ENCODE results near the gene INPP5D. TPM values are rescaled to one million over a fixed set of nuclear protein-coding genes. Genes with fewer than 3 reads are reported as not detected.

The INPP5D gene
- polyA plus RNA-seq, 1 of the 3 experiments (the other 2 are of a cell fraction) = 1.3 TPM

DNA sequence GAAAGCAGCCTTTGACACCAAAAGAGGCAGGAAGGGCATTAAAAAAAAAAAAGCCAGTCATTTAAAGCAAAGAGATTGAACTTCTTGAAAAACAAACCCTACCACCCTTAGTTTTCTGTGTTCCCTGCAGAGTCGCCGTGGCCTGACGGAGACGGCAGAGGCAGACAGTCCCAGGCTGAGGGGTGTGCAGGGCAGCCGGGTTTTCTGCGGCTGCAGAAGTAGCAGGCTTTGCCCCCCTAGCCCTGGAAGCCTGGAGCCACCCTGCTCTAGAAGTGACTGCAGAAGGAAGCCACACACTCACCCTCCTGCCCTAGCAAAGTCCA, 2.8 kb downstream of the INPP5D start:
- no peaks in the 10 kb centered on the region for H4K20me1 ChIP-seq (ENCODE audit: insufficient read depth)
- H3K4me1 ChIP-seq (ENCODE audit: control insufficient read depth in 1 of 2, insufficient read depth in 2 of 2, low read depth in 1 of 2, low read length in 1 of 2) = peaks cover 0 to 16% of the 10 kb centered on the region in 2 experiments; a peak in 1 of 4 replicates
- no peak overlapping the region for H3K4me2 ChIP-seq
- TF ChIP-seq TAF1 (IDR thresholded peaks at IDR 0.05; ENCODE audit: borderline replicate concordance, low read depth, low read length) = no peak
- TF ChIP-seq, protein P1, sequence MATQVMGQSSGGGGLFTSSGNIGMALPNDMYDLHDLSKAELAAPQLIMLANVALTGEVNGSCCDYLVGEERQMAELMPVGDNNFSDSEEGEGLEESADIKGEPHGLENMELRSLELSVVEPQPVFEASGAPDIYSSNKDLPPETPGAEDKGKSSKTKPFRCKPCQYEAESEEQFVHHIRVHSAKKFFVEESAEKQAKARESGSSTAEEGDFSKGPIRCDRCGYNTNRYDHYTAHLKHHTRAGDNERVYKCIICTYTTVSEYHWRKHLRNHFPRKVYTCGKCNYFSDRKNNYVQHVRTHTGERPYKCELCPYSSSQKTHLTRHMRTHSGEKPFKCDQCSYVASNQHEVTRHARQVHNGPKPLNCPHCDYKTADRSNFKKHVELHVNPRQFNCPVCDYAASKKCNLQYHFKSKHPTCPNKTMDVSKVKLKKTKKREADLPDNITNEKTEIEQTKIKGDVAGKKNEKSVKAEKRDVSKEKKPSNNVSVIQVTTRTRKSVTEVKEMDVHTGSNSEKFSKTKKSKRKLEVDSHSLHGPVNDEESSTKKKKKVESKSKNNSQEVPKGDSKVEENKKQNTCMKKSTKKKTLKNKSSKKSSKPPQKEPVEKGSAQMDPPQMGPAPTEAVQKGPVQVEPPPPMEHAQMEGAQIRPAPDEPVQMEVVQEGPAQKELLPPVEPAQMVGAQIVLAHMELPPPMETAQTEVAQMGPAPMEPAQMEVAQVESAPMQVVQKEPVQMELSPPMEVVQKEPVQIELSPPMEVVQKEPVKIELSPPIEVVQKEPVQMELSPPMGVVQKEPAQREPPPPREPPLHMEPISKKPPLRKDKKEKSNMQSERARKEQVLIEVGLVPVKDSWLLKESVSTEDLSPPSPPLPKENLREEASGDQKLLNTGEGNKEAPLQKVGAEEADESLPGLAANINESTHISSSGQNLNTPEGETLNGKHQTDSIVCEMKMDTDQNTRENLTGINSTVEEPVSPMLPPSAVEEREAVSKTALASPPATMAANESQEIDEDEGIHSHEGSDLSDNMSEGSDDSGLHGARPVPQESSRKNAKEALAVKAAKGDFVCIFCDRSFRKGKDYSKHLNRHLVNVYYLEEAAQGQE (IDR thresholded peaks at IDR 0.05; ENCODE audit: low read depth, low read length) = no peak
- TF ChIP-seq USF2 (IDR thresholded peaks at IDR 0.05; ENCODE audit: borderline replicate concordance, low read depth, low read length) = no peak
- TF ChIP-seq, protein P2, sequence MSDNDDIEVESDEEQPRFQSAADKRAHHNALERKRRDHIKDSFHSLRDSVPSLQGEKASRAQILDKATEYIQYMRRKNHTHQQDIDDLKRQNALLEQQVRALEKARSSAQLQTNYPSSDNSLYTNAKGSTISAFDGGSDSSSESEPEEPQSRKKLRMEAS (IDR thresholded peaks at IDR 0.05; ENCODE audit: low read depth) = no peak
- TF ChIP-seq RFX5 (IDR thresholded peaks at IDR 0.05; ENCODE audit: low read length) = no peak
- TF ChIP-seq TCF12 (IDR thresholded peaks at IDR 0.05) = no peak
- no peak for TF ChIP-seq SMC3 (IDR thresholded peaks at IDR 0.05; ENCODE audit: low read depth, low read length)
- TF ChIP-seq PBX3 (IDR thresholded peaks at IDR 0.05) = no peak
- TF ChIP-seq POLR2AphosphoS5 (IDR thresholded peaks at IDR 0.05; ENCODE audit: low read depth, low read length) = no peak
- TF ChIP-seq NRF1 (IDR thresholded peaks at IDR 0.05; ENCODE audit: low read depth, low read length) = no peak
- TF ChIP-seq, protein P3, sequence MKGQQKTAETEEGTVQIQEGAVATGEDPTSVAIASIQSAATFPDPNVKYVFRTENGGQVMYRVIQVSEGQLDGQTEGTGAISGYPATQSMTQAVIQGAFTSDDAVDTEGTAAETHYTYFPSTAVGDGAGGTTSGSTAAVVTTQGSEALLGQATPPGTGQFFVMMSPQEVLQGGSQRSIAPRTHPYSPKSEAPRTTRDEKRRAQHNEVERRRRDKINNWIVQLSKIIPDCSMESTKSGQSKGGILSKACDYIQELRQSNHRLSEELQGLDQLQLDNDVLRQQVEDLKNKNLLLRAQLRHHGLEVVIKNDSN (IDR thresholded peaks at IDR 0.05; ENCODE audit: borderline replicate concordance, low read depth) = no peak
- no peak for TF ChIP-seq SIN3A (IDR thresholded peaks at IDR 0.05; ENCODE audit: borderline replicate concordance, low read depth, low read length)
- no peak for TF ChIP-seq FOSL2 (IDR thresholded peaks at IDR 0.05; ENCODE audit: borderline replicate concordance, low read depth)
- TF ChIP-seq TEAD4 (IDR thresholded peaks at IDR 0.05; ENCODE audit: borderline replicate concordance, insufficient read depth) = no peak
- no peak for TF ChIP-seq JUND (IDR thresholded peaks at IDR 0.05)
- no peak for TF ChIP-seq FOXJ3 (CRISPR knock-in tag; IDR thresholded peaks at IDR 0.05)
- no peak overlapping the region for H3K4me3 ChIP-seq (ENCODE audit: low read depth in 2 of 2, low read length in 1 of 2)
- WGBS (ENCODE audit: low lambda C conversion rate) = 98% methylated on average over 4 of the region's 6 CpGs
- H3K27ac ChIP-seq (ENCODE audit: low read depth in 2 of 2, low read length in 1 of 2) = no peak overlapping the region
- ChIA-PET POLR2A (no interaction called here), CTCF (interaction anchor here (3.7 kb wide), 1 partner anchor 9 kb away, joined by 23 read pairs; no protein-coding TSS in a partner anchor)
- H3K9me3 ChIP-seq = no peaks in the 10 kb centered on the region
- H2AFZ ChIP-seq (ENCODE audit: low read depth) = no peak overlapping the region
- H3K36me3 ChIP-seq (replicated peaks in 1 of 2; ENCODE audit: control insufficient read depth in 1 of 2, insufficient read depth in 2 of 2, low read length in 1 of 2) = no peaks in the 10 kb centered on the region
- H3K9me2 ChIP-seq = no peaks in the 10 kb centered on the region
- no peak overlapping the region for H3K9ac ChIP-seq
- no peaks in the 10 kb centered on the region for H3K27me3 ChIP-seq (ENCODE audit: insufficient read depth)
- no peaks in the 10 kb centered on the region for H3F3A ChIP-seq (replicated peaks; ENCODE audit: insufficient read depth)
- DNase-seq = no peak
- H3K79me2 ChIP-seq (ENCODE audit: insufficient read depth) = no peaks in the 10 kb centered on the region
